Kidney (tissue), 14 donors: ENCODE data around the gene EPHB1. TPM values are rescaled to one million over a fixed set of nuclear protein-coding genes. Genes with fewer than 3 reads are reported as not detected.

ENCODE experiments used
- DNase-seq, 5 donors: peaks; one replicate each; pipeline ENCODE4 v3.0.0-alpha.2; 2013 to 2020
- FAIRE-seq: peaks from 2 replicates; lab custom pipeline; 2012; peaks lifted over from hg19 to GRCh38; lab: Jason Lieb, UNC
- H3K27ac ChIP-seq, 2 donors: one replicate each; pipeline ENCODE4 v1.7.0; 2013; ENCODE audit warnings: low read depth in 2 of 2, low read length in 2 of 2, inconsistent platforms in 1 of 2
- H3K27me3 ChIP-seq: one replicate; pipeline ENCODE4 v1.7.1; 2013; ENCODE audit warnings: low read length, inconsistent platforms; ENCODE audit not compliant: control insufficient read depth, insufficient read depth
- H3K36me3 ChIP-seq, 3 donors: one replicate each; pipeline versions ENCODE4 v1.7.0 to v1.7.1; 2013; ENCODE audit warnings: low read length in 3 of 3, control low read depth in 1 of 3, inconsistent platforms in 1 of 3; ENCODE audit not compliant: insufficient read depth in 3 of 3, control insufficient read depth in 2 of 3
- H3K4me1 ChIP-seq, 3 donors: one replicate each; pipeline versions ENCODE4 v1.7.0 to v1.7.1; 2013; ENCODE audit warnings: low read length in 3 of 3, inconsistent platforms in 1 of 3, low read depth in 1 of 3; ENCODE audit not compliant: control insufficient read depth in 2 of 3, insufficient read depth in 2 of 3
- H3K4me3 ChIP-seq, 3 donors: one replicate each; pipeline versions ENCODE4 v1.7.0 to v1.8.1; 2013; ENCODE audit warnings: low read length in 3 of 3, control low read depth in 1 of 3, inconsistent platforms in 1 of 3
- H3K9ac ChIP-seq, 3 donors: one replicate each; pipeline versions ENCODE4 v1.7.0 to v1.7.1; 2013; ENCODE audit warnings: low read length in 3 of 3, control low read depth in 1 of 3, inconsistent platforms in 1 of 3
- H3K9me3 ChIP-seq, 3 donors: one replicate each; pipeline versions ENCODE4 v1.7.0 to v1.7.1; 2013; ENCODE audit warnings: low read length in 3 of 3, control low read depth in 1 of 3, inconsistent platforms in 1 of 3; ENCODE audit not compliant: control insufficient read depth in 2 of 3, insufficient read depth in 1 of 3
- CTCF ChIP-seq: IDR thresholded peaks from 3 replicates; pipeline ENCODE4 v1.5.1; 2012; ENCODE audit warnings: mild to moderate bottlenecking, moderate library complexity, borderline replicate concordance; ENCODE audit not compliant: insufficient read depth; ENCODE audit errors: extremely low read depth
- intact Hi-C: fragments of 100-400 bp; cut with DNase I; formaldehyde crosslinking; loops from one replicate; pipeline ENCODE4 v1.11.1; 2022
- polyA plus RNA-seq: library from polyadenylated mRNA; stranded (reverse); fragments of 350-450 nt; fragmentation: Illumina TruSeq; extraction: RNeasy Lipid Tissue Mini Kit (QIAGEN cat#74804); gene quantifications from one replicate; pipeline ENCODE4 v1.2.3, GENCODE V29; 2014; ENCODE audit warnings: low read depth, low replicate concordance; ENCODE audit not compliant: insufficient read depth
- total RNA-seq: library from RNA; stranded (reverse); fragmentation: NEBNext Ultra II Directional; extraction: Animal tissue kit (Norgen Biotek cat#: 25700); gene quantifications from one replicate; pipeline ENCODE4 v1.2.1, GENCODE V29; 2021
- donor health status: control.
- donor health status: control.
- donor health status: control.
- donor health status: control.
- donor health status: control.
- donor health status: DM: yes; HTN: yes; CAD: no.
- donor health status: Normal renal cell carcinoma (clear cell type).

EPHB1 gene
- total and polyA plus RNA-seq, 2 donors from 2014 or later = 0.39 to 3.2 TPM

DNA sequence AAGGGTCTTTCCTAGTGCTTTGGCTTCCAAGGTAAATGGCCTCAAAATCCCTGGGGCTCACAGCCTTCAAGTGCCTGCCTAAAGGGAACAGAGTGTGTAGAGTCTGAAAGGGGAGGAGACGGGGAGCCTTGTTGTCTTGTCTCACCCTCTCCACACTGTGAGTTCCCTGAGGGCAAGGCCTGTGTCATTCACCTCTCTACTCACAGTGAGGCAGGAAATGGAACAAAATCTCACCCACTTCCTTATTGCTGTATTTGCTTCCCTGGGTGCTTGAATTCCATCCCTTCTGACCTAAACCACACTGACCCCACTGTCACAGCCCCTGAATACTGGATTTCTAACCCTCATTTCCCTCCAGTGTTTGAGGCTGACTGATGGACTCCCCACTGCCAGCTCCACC lies 197.5 kb downstream of the EPHB1 start:
- no peaks in the 10 kb centered on the region for H3K27me3 ChIP-seq
- H3K9ac ChIP-seq = no peak overlapping the region
- H3K4me3 ChIP-seq = no peak overlapping the region
- no peak for FAIRE-seq
- intact Hi-C loops = no loop called here
- TF ChIP-seq CTCF = no peak
- no peaks in the 10 kb centered on the region for H3K4me1 ChIP-seq
- no peaks in the 10 kb centered on the region for H3K9me3 ChIP-seq
- no peak for DNase-seq
- H3K36me3 ChIP-seq = no peaks in the 10 kb centered on the region
- H3K27ac ChIP-seq = no peak overlapping the region

DNA sequence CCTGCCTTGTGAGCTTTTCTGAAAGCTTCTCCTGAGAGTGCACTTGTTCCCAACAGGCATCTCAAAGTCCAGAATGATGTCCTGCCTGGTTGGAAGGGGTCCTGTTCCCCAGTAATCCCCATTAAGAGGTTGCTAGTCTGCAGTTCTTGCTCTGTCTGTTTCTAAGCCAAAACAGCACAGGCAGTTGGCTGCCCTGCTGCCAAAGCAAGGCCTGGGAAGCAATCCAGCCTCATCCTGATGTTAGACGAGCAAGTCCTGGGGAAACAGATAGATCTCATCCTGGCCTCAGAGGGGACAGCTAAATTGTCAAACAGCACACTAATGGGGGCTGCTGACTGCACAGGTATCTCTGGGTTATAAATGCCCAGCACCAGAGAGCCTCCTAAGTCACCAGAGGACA lies 198.0 kb downstream of the EPHB1 start:
- H3K27ac ChIP-seq = no peak overlapping the region
- intact Hi-C loops = no loop called here
- DNase-seq = no peak

DNA sequence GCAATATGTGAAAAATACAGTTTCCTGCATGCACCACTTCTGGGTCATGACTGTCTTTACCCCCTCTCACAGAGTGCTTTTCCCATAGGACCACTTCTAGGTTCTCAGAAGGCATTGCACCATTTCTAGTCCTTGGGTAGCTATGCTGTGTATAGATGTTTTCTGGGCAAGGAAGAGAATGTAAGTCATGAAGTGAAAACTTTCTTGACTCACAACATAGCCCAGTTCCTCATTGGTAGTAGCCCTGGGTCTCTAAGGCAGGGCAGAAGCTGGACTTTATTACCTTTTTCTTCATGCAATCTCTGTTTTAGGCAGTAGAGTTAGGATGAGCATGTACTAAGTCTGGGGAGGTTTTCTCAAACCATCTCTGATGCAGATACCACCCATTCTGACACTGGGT lies 203.1 kb downstream of the EPHB1 start:
- no peak for DNase-seq
- no peak for TF ChIP-seq CTCF
- H3K9me3 ChIP-seq = no peaks in the 10 kb centered on the region
- no peaks in the 10 kb centered on the region for H3K4me1 ChIP-seq
- H3K27me3 ChIP-seq = no peaks in the 10 kb centered on the region
- intact Hi-C loops = no loop called here
- no peak overlapping the region for H3K4me3 ChIP-seq
- no peak overlapping the region for H3K27ac ChIP-seq
- no peak for FAIRE-seq
- no peaks in the 10 kb centered on the region for H3K36me3 ChIP-seq
- no peak overlapping the region for H3K9ac ChIP-seq

More for the DNA sequence above, 198.0 kb downstream of the EPHB1 start:
- H3K4me1 ChIP-seq = no peaks in the 10 kb centered on the region
- no peaks in the 10 kb centered on the region for H3K36me3 ChIP-seq
- FAIRE-seq = no peak
- no peak for TF ChIP-seq CTCF
- no peaks in the 10 kb centered on the region for H3K9me3 ChIP-seq
- no peaks in the 10 kb centered on the region for H3K27me3 ChIP-seq
- no peak overlapping the region for H3K9ac ChIP-seq
- no peak overlapping the region for H3K4me3 ChIP-seq

DNA sequence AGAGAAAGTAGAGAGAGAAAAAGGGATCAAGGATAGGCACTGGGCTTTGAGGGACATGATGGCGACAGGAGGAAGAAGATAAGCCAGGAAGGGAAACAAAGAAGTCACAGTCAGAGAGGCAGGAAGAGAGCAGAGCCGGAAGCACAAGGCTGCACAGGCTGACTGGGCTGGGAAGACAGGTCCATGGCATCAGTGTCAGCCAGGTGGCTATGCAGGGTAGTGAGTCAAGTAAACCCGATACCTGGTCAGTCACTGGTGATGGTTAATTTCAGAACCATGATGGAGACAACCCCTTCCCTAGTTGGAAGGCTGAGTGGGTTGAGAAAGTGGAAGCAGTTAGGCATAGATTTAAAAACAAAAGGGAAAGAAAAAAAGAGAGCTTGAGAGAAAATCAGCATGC lies 203.8 kb downstream of the EPHB1 start:
- DNase-seq = no peak
- FAIRE-seq = no peak
- Histone ChIP-seq H3K4me3 (no peak overlapping the region), H3K4me1 (no peaks in the 10 kb centered on the region), H3K27me3 (no peaks in the 10 kb centered on the region), H3K27ac (no peak overlapping the region), H3K9me3 (no peaks in the 10 kb centered on the region), H3K36me3 (no peaks in the 10 kb centered on the region), H3K9ac (no peak overlapping the region)
- intact Hi-C loops = no loop called here
- TF ChIP-seq CTCF = no peak
